Daoy (cell line): ENCODE measurements around the gene HOXA13. TPM values are rescaled to one million over a fixed set of nuclear protein-coding genes. Genes with fewer than 3 reads are reported as not detected.

Experiments used
- DNase-seq: peaks from one replicate; pipeline ENCODE4 v3.0.0-alpha.2; 2015; ENCODE audit warnings: low read depth
- total RNA-seq: library from RNA; depleted of rRNA; stranded (reverse); fragments of >200 nt; shearing (Covaris generic); gene quantifications from 2 replicates; pipeline ENCODE4 v1.2.3, GENCODE V29; 2014

Gene HOXA13
- total RNA-seq, 1 experiment from 2014 or later = 0.86 TPM

DNA sequence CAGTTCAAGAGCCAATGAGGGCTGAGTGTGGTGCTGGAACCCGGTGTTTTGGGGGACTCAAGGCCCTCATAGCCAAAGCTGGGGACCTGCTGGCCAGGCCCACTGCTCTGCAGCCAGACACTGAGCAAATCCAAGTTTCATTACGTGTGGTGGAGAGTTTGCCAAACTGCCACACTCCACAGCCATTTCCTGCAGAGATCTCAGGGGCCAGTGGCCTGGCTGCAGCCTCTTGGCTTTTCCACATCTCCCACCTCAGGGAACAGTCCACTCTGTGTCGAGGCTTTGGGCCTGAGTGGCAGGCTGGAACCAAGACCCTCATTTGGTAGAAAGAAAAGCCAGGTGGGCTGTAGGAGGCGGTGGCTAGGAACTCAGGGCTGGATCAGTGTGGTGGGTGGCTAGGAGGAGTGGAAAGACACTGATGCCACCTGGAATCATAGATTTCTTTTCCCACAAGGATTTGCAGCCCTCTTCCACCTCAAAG, 18.1 kb downstream of the HOXA13 start:
- no peak for DNase-seq

DNA sequence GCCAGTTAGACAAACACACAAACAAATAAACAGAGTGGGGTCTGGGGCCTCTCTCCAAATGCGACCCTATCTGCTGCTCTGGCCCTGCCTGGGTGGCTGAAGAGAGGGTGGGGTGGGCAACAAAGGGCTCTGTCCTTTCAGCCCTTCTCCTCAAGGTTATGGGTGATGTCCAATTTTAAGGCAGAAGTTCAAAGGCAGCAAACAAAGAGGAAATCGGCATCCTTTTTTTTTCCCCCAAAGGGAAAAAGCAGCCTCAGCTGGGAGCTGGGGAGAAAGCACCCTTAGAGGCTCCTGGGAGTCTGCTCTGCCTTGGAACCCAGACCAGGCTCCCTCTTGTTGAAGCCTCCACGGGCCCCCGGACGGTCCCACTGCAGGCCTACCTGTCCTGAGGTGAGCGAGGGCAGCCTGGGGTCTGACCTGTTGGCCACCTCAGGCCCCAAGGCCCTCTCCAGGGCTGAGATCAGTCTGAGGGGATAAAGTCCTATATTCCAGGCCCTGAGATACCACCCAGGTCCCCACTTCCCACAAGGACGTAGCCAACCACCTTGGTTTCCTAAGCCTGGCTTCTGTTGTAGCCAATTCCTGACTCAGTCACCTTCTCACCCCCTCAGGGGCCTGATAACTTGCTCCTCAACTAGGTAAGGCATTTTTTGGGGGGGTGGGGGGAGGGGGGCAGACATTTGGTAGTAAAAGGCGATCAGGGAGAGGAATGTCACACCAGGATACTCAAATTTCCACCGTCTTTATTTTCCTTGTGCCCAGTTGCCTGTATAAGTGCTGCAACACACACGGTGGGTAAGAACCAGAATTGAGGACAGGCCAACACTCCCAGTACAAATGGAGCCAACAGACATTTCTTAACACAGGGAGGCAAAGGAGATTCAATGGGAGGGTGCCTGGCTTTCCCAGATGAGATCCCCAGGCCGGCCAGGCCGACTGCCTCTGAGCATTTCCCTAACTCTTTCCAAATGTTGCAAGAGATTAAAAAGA, 19.2 kb downstream of the HOXA13 start:
- no peak for DNase-seq

DNA sequence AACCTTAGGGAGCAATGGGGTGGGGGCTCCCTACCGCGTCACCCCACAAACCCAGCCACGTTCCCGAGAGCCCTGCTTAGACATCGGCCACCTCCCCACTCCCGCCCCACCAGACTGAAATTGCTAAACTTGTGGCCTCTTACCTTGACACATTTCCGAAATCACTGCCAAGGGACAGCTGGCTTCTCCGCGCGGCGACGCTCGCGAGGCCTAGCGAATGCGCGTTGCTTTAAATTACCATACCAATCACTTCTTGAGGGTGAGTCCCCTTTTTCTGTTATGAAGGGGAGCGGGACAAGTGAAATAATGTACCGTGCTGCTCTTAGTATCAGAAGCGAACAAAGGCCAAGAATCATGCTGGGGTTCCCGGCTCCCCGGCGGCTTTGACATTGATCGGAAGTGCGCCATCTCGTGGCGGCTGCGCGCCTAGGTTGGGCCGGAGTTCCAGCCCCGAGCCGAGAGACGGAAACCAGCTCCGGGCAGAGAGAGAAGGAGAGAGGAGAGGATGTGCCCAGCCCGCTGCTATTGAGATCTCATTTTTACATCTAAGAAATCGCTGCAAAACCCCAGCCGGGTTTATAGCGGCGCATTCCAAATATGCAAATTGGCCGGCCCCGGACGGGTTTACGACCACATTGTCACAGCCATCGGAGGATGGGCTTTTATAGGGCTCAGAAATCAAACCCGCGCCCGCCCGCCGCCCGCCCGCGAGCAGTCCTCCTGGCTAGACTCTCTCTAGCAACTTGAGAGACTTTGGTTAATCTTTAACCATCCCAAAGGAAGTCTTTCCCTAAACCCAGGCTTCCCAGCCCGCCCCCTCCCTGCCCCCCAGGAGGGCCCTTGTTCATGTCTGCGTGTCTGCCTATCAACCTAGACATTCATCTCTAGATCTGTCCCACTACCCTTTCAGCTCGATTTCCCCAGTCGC, 20.1 kb downstream of the HOXA13 start:
- DNase-seq = peak; percentile 91

DNA sequence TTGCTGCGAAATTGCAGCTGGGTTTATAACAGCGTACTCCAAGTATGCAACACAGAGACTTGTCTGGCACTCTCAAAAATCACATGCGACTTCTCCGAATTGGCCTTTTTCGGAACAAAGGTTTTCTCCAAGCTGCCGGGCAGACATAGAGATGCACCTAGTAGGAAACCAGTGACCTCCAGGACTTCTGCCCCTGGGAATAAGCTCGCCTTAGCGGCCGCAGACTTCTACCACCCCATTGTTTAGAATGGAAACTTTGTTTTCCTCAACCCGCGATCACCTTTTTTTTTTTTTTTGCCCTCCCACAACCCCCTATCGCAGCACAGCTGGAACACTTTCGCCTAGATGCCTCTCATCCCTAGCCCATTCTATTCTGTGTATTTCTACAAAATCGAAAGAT, 20.9 kb downstream of the HOXA13 start:
- DNase-seq = no peak

DNA sequence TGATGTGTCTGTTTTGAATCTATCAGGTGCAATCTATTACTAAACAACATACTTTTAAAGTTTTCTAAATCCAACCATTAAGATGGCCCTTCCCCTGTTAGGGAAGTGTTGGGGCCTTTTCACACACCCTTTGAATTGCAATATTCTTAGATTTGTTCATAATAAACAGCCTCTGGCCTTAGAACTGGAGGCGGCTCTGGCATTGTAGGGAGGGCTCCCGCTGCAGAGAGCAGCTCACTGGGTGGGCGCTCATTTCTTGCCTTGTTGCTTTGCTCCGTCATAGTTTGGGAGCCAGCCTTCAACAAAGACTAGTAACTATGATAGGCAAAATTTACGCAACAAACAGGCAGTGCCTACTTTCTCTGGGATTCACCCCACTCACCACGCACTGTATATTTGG, 21.5 kb downstream of the HOXA13 start:
- DNase-seq = no peak

DNA sequence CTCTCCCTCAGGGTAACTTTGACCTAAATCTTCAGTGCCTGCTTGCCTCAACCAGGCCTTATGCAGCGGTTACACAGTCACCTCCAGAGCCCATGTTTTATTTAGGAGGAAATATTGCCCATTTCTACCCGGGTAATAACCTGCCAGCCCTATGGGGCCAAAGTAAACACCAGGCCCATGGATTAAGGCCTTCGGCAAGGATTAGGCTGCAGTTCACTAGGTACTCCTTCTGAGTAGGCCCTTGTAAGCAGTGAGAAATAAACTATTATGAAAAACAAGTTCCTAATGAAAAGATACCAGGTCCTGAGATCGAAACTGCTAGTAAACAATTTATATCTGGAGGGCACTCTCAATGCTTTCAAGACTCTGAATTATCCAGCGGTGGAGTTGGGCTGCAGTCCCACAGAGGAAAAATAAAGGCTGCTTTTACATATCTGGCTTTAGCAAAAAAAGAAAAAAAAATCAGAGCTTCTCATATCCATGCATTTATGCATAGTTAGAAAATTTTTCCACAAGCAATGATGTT, 22.0 kb downstream of the HOXA13 start:
- no peak for DNase-seq

DNA sequence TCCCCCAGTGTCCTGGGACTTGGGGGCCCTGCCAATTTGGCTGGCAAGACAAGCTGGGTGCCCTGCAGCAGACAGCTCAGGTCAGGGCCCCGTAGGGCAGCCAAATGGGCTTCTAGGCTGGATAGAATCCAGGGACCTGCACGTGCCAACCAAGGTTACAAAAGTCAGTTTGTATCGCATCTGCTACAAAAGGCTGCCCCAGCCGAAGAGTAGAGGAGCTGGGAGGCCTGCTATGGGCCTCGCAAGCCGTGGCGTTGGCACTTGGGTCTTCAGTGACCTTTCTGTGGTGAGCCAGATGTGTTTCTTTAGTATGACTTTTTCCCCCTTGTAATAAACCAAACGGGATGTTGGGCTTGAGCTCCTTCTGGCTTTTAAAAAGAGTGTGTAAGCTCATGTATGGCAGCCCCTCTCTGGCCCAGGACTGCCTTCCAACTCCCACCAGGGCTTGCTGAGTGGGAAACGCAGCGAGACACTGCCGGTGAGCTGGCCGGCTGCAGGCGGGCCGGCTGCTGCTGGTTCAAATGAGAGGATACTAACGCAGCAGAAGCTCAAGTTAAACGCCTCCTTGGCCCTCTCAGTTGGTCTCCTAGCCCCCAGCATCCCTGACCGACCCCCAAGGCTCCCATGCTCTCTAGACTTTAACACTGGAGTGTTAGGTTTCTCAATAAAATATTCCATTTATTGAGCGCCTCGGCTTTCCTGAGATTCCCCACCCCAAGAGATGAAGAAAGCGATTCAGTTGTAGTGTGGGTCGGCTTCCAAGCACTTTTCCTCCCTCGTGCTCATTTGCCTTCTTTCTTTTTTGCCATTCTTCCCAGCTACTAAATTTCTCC, 22.7 kb downstream of the HOXA13 start:
- DNase-seq = no peak

DNA sequence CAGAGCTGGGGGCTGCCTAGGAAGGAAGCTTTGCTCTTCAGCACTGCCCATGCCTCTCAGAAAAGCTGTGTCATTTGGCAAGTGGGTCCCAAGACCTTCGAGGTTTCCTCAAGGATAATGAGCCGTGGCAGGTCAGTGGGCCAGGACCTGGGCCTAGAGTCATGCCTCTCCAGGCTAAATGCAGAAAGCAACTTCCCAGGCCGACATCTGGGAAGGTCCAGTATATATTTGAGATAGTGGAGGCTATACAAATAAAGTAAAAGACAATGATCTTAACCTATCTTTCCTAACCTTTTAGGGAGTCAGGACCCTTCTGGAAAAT, 23.4 kb downstream of the HOXA13 start:
- no peak for DNase-seq

DNA sequence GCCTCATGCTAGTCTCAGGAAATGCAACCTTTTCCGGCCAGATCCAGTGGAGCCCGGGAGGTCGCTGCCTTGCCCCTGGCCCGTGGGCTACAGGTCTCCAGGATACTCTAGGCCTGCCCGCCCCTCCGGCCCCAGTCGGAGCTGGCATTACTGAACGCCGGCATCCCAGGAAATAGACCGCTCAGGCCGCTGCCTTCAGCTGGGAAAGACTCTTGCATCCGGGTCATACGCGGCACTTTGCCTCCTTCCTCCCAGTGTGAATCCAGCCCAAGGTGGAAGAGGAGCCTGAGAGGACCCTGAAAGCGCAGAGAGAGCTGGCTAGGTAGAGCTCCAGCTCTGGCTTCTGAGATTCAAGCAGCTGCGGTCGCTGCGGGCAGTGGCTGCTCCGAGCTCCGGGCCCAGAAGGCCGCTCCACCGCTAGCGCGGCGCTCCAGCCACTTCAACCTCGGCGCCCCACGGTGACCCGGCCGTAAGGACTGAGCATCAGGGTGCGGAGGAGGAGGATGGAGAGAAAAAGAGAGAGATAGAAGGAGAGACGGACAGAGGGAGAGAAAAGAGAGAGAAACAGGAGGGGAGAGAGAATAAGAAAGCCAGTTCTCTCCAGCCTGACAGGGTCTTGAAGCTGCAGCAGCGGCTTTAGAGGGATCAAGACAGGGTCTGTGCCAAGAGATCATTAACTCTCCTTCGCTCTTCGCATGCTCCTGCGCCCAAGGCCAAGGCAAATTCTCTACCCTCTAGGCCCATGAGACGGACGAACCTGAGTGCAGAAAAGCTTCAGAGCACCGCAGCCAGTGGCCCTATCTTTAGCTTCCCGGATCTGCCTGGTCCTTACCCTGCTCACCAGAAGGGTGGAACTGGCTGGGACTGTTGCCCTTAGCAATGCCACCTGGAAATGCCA, 24.0 kb downstream of the HOXA13 start:
- no peak for DNase-seq

DNA sequence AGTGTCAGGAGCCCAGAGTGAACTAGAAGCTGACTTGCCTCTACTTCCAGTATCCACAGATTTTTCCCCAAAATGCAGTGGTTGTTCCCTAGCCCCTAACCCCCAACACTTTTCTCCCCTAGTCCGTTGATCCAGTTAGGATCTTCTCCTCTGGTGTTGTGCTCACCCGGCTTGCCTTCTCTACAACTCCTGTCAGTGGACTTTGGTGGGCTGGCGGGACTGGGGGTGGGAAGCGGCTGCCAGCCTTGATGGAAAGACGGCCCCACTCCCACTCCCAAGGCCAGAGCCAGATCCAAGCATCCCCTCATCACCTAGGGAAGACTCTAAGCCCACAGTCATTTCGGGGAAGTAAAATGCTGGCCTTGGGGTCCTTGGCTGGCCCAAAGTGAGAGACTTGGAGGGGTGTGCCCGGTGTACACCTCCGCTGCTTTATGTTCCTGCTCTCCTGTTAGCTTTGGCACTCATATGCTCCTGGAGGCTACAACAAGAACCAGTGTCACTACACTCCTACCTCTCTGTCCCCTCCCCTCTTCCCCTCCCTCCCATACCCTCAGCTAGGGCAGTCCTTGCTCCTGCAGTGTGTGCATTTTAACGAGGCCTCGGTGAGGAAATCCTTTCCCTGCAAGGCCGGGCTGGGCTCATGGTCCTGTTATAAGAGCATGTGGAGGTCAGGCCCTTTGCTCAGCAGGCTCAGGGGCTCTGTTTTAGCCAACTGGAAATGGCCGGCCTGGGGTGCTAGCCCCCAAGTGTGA, 24.8 kb downstream of the HOXA13 start:
- no peak for DNase-seq

DNA sequence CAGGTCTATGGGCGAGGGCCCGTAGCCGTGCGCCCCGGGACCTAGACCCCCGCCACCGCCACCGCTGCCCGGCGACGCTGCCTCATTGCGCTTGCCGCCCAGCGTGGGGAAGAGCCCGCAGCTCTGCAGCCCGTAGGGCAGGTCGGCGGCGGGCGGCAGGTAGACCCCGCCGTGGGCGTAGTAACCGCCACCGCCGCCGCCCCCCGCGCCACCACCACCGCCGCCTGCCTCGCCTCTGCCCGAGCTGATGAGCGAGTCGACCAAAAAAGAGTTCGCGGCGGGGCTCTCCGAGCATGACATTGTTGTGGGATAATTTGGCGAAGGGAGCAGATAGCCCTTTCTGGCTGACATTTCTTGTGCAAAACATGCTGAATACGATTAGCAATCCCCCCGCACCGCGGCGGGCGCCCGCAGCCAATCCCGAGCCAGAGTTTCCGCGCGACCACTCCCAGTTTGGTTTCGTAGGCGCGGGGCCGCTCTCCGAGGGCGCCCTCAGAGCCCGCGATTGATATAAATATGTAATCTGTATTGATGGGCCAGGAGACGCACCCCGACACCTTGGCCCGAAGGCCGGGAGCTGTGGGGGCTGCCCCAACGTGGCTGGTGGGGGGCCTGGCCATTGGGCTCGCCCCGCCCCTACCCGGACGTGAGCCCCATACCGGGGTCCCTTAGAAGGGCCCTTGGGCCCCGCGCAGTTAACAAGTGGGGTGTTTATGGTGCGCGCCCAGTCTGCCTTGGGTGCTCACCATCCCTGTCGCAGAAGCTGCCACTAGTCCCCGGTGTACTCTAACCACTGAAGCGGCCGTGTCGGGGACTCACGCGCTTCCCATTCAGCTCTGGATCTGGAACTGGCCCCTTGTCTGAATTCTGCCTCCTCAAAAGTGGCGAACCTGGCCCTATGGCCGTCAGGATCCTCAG, 25.7 kb downstream of the HOXA13 start, which contains the start of gene HOXA10:
Gene HOXA10 (minus strand): TSS at position 365 of the 918 bp plus-strand sequence. CDS start 14 bp downstream, at position 351.
- peak; percentile 62 for DNase-seq

DNA sequence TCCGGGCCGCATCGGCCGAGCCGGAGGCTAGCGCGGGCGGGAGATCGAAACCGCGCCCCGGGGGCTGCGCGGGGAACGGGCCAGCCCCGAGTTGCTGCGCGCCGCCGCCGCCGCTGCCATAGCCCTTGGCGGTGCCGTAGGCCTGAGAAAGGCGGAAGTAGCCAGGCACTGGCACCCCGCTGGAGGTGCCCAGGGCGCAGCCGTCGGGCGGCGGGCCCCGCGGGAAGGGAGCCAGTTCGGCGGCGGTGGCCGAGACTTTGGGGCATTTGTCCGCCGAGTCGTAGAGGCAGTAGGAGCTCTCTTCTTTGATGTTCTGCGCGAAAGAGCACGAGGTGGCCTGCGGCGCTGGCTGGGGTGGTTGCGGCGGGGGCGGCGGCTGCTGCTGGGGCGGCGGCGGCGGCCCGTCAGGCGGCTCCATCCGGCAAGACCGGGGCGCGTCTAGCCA, 26.4 kb downstream of the HOXA13 start:
- DNase-seq = peak; percentile 82

DNA sequence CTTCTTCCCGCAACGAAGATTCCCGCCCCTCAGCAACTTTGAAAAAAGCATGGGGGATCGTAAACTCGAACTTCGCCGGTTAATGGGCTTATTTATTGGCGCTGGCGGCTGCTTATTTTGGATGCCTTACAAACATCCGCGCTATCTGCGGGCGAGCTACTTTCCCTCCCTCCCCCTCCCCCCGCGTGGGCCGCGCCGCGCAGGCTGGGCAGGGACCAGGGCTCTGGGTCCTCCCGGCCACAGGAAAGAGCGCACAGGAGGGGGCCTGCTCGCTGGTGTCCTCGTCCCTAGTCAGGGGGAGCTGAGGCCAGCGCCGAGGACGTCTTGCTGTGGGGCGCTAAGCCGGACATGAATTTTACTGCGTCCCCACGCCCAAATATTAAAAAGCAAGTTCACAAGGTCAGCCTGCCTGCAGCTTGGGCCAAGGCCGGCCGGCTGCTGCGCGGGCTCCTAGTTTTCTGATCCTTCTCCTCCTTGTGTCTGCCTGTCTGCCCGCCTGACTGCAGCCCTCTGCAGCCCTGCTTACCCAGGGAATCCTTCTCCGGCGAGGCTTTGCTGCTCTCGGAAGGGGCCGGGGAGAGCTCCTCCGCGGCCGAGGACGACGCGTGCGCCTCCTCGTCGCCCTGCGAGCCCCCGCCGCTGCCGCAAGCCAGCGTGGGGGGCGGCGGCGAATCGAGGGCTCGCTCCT, 26.9 kb downstream of the HOXA13 start:
- DNase-seq = peak; percentile 79

DNA sequence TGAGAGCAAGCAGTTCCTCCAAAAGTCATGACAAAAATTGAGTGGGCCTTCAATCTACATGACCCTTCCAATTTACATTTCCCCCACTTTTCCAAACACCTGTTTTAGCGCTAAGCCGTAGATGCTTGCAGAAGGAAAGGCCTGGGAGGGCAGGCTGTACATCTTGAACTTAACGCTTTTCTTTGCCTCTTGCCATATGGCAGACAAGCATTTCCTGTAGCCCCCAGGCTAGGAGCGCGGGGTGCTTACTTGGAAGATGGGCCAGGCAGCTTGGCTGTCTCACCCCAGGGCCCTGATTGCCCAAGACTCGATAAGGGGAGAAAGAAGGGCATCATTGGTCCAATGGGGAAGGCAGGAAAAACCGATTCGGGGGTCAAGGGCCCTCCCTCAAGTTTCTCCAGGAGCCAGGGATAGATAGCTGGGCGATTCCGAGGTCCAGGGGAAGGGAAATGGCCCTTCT, 27.5 kb downstream of the HOXA13 start:
- peak; percentile 50 for DNase-seq

DNA sequence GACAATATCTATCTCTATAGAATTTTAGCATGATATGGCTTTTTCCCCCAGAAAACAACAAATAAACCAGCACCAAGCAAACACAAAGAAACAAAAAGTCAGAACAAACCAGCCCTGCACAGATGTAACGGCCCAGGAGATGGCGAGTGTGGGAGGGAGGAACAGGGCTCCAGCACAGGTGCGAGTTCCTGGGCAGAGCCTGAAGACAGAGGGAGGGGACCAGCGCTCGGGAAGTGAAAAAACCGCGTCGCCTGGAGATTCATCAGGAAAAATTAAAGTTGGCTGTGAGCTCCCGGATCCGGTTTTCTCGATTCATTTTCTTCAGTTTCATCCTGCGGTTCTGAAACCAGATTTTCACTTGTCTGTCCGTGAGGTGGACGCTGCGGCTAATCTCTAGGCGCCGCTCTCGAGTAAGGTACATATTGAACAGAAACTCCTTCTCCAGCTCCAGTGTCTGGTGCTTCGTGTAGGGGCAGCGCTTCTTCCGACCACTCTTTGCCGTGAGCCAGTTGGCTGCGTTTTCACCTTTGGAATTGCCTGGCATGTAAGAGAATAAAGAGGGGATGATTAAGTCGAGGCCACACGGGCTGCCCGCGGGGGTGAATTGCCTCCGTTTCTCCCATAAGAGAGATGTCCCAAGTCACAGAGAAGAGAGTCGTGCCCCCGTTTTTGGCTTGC, 28.1 kb downstream of the HOXA13 start:
- no peak for DNase-seq

DNA sequence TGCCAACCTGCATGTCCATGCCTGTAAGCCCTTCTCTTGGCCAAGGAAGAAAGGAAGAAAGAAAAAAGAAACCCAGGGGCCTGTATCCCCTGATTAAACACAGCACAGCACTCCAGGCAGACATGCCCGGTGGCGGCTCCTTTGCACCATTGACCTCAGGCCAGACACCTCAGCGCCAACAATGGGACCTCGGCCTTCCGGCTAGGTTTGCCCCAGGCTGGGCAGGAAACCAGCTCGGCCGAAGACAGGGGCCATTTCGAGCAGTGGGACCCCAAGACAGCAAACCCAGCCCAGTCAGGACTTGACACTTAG, 28.6 kb downstream of the HOXA13 start:
- DNase-seq = no peak
